ENCODE measurements around the gene SPN.

The SPN gene

GRCh38 chr16:29678691-29679267, 15.7 kb downstream of the SPN start, which contains the start of gene QPRT (continued):
- TF ChIP-seq ZNF37A (tag by site-specific recombination; IDR thresholded peaks at IDR 0.05) (no peak), ZBTB8A (tag by site-specific recombination; IDR thresholded peaks at IDR 0.05) (0 out of 2 replicates have a peak, but pooled peaks have one; percentile 14), HOXD13 (CRISPR knock-in tag; IDR thresholded peaks at IDR 0.05; ENCODE audit: borderline replicate concordance) (no peak), CTCF (tag by site-specific recombination; IDR thresholded peaks at IDR 0.05) (no peak), ZSCAN18 (tag by site-specific recombination; IDR thresholded peaks at IDR 0.05) (no peak), ZNF560 (tag by site-specific recombination; IDR thresholded peaks at IDR 0.05; ENCODE audit: borderline replicate concordance) (no peak), ZNF416 (tag by site-specific recombination; IDR thresholded peaks at IDR 0.05) (no peak), YY1 (tag by site-specific recombination; IDR thresholded peaks at IDR 0.05) (peak; percentile 39; the same call in 1 of the 2 replicates), ZNF394 (tag by site-specific recombination; IDR thresholded peaks at IDR 0.05; ENCODE audit: borderline replicate concordance) (no peak), ZBTB20 (tag by site-specific recombination; IDR thresholded peaks at IDR 0.05) (peak; percentile 33; the same call in 1 of the 2 replicates), ZNF398 (tag by site-specific recombination; IDR thresholded peaks at IDR 0.05) (no peak; the same call in 1 of the 2 replicates), KLF10 (tag by site-specific recombination; IDR thresholded peaks at IDR 0.05) (no peak), SP3 (tag by site-specific recombination; IDR thresholded peaks at IDR 0.05) (peak; percentile 63), ZNF544 (tag by site-specific recombination; IDR thresholded peaks at IDR 0.05) (no peak), MEIS1 (CRISPR knock-in tag; IDR thresholded peaks at IDR 0.05; ENCODE audit: borderline replicate concordance) (no peak), ZNF670 (tag by site-specific recombination; IDR thresholded peaks at IDR 0.05; ENCODE audit: low read depth) (no peak), SP2 (tag by site-specific recombination; IDR thresholded peaks at IDR 0.05) (peak; percentile 65), GLI4 (tag by site-specific recombination; IDR thresholded peaks at IDR 0.05) (no peak), YY2 (tag by site-specific recombination; IDR thresholded peaks at IDR 0.05) (no peak)
- TF ChIP-seq, protein P1, sequence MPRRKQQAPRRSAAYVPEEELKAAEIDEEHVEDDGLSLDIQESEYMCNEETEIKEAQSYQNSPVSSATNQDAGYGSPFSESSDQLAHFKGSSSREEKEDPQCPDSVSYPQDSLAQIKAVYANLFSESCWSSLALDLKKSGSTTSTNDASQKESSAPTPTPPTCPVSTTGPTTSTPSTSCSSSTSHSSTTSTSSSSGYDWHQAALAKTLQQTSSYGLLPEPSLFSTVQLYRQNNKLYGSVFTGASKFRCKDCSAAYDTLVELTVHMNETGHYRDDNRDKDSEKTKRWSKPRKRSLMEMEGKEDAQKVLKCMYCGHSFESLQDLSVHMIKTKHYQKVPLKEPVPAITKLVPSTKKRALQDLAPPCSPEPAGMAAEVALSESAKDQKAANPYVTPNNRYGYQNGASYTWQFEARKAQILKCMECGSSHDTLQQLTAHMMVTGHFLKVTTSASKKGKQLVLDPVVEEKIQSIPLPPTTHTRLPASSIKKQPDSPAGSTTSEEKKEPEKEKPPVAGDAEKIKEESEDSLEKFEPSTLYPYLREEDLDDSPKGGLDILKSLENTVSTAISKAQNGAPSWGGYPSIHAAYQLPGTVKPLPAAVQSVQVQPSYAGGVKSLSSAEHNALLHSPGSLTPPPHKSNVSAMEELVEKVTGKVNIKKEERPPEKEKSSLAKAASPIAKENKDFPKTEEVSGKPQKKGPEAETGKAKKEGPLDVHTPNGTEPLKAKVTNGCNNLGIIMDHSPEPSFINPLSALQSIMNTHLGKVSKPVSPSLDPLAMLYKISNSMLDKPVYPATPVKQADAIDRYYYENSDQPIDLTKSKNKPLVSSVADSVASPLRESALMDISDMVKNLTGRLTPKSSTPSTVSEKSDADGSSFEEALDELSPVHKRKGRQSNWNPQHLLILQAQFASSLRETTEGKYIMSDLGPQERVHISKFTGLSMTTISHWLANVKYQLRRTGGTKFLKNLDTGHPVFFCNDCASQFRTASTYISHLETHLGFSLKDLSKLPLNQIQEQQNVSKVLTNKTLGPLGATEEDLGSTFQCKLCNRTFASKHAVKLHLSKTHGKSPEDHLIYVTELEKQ (tag by site-specific recombination; IDR thresholded peaks at IDR 0.05; ENCODE audit: borderline replicate concordance) = peak; percentile 19; the same call in 1 of the 2 replicates
